Measurements from ENCODE around the gene AKR7A2.

The AKR7A2 gene

GRCh38 chr1:19344372-19344810 lies 32.4 kb upstream of the AKR7A2 start:
- in situ Hi-C loops (cut with MboI; ENCODE audit: low sequenced_read_pairs), result loop anchor here (10.0 kb wide), 1 partner anchor 310 kb away; no protein-coding TSS in a partner anchor

- in situ Hi-C loops (cut with MboI; ENCODE audit: low sequenced_read_pairs), result loop anchor here (10.0 kb wide), 1 partner anchor 311 kb away; no protein-coding TSS in a partner anchor
Observed at GRCh38 chr1:19343617-19344350, 31.8 kb upstream of the AKR7A2 start.

GRCh38 chr1:19342894-19343616 lies 31.1 kb upstream of the AKR7A2 start:
- in situ Hi-C loops (cut with MboI; ENCODE audit: low sequenced_read_pairs), result loop anchor here (10.0 kb wide), 1 partner anchor 312 kb away; no protein-coding TSS in a partner anchor

- in situ Hi-C loops (cut with MboI; ENCODE audit: low sequenced_read_pairs), result loop anchor here (10.0 kb wide), 1 partner anchor 313 kb away; no protein-coding TSS in a partner anchor
Observed at GRCh38 chr1:19342062-19342750, 30.3 kb upstream of the AKR7A2 start.

- in situ Hi-C loops (cut with MboI; ENCODE audit: low sequenced_read_pairs), result loop anchor here (10.0 kb wide), 1 partner anchor 313 kb away; no protein-coding TSS in a partner anchor
Observed at GRCh38 chr1:19341201-19342061, 29.5 kb upstream of the AKR7A2 start.

- in situ Hi-C loops (cut with MboI; ENCODE audit: low sequenced_read_pairs), result loop anchor here (10.0 kb wide), 1 partner anchor 314 kb away; no protein-coding TSS in a partner anchor
Observed at GRCh38 chr1:19340387-19340937, 28.5 kb upstream of the AKR7A2 start.

GRCh38 chr1:19339214-19339861 lies 27.4 kb upstream of the AKR7A2 start:
- in situ Hi-C loops (cut with MboI; ENCODE audit: low sequenced_read_pairs), result no loop called here

- in situ Hi-C loops (cut with MboI; ENCODE audit: low sequenced_read_pairs), result no loop called here
Observed at GRCh38 chr1:19338323-19338762, 26.4 kb upstream of the AKR7A2 start.

- in situ Hi-C loops (cut with MboI; ENCODE audit: low sequenced_read_pairs), result no loop called here
Observed at GRCh38 chr1:19337289-19337688, 25.3 kb upstream of the AKR7A2 start.

- in situ Hi-C loops (cut with MboI; ENCODE audit: low sequenced_read_pairs), result no loop called here
Observed at GRCh38 chr1:19336543-19336942, 24.6 kb upstream of the AKR7A2 start.

- in situ Hi-C loops (cut with MboI; ENCODE audit: low sequenced_read_pairs), result no loop called here
Observed at GRCh38 chr1:19333587-19334354, 21.8 kb upstream of the AKR7A2 start.

- in situ Hi-C loops (cut with MboI; ENCODE audit: low sequenced_read_pairs), result no loop called here
Observed at GRCh38 chr1:19332832-19333231, 20.9 kb upstream of the AKR7A2 start.

GRCh38 chr1:19331262-19331878 lies 19.4 kb upstream of the AKR7A2 start:
- in situ Hi-C loops (cut with MboI; ENCODE audit: low sequenced_read_pairs), result no loop called here

GRCh38 chr1:19330449-19331135 lies 18.6 kb upstream of the AKR7A2 start:
- in situ Hi-C loops (cut with MboI; ENCODE audit: low sequenced_read_pairs), result no loop called here

- in situ Hi-C loops (cut with MboI; ENCODE audit: low sequenced_read_pairs), result no loop called here
Observed at GRCh38 chr1:19329611-19330010, 17.7 kb upstream of the AKR7A2 start.

GRCh38 chr1:19329188-19329587 lies 17.2 kb upstream of the AKR7A2 start:
- in situ Hi-C loops (cut with MboI; ENCODE audit: low sequenced_read_pairs), result no loop called here

GRCh38 chr1:19328486-19328885 lies 16.5 kb upstream of the AKR7A2 start:
- in situ Hi-C loops (cut with MboI; ENCODE audit: low sequenced_read_pairs), result no loop called here

- in situ Hi-C loops (cut with MboI; ENCODE audit: low sequenced_read_pairs), result no loop called here
Observed at GRCh38 chr1:19327736-19328135, 15.8 kb upstream of the AKR7A2 start.

Measured in HL-60/S4 (cell line).